ENCODE data around the gene GZF1.
A peak's percentile ranks its signal among the peaks of the same experiment; 100 is the strongest.

The GZF1 gene

GRCh38 chr20:23361476-23362391 is at the start of gene GZF1:
Gene GZF1, plus strand, starts transcription at chr20:23362182. Its CDS starts 2,202 bp downstream, at chr20:23364384.
- H3K4me1 Mint-ChIP-seq: peaks cover 46% of the 10 kb centered on the region
- no peak for TF ChIP-seq CTCF (IDR thresholded peaks at IDR 0.05; ENCODE audit: unreplicated experiment in 3 of 3)
- no peaks in the 10 kb centered on the region for H3K9me3 Mint-ChIP-seq
- no peaks in the 10 kb centered on the region for H3K27me3 Mint-ChIP-seq (ENCODE audit: low read depth)
- peak within 1 kb of the TSS; percentile 96 to 97 (median 96) for H3K4me3 Mint-ChIP-seq
- peak within 1 kb of the TSS; percentile 87 to 99 (median 98) for H3K27ac Mint-ChIP-seq
- peaks cover 21% of the 10 kb centered on the region for H3K36me3 Mint-ChIP-seq (ENCODE audit: low read depth)

GRCh38 chr20:23313271-23313670 is 48.7 kb upstream of the GZF1 start:
- H3K36me3 Mint-ChIP-seq (ENCODE audit: low read depth): no peaks in the 10 kb centered on the region
- H3K27ac Mint-ChIP-seq: no peak overlapping the region
- peaks cover 1% of the 10 kb centered on the region for H3K9me3 Mint-ChIP-seq
- no peak for TF ChIP-seq CTCF (IDR thresholded peaks at IDR 0.05; ENCODE audit: unreplicated experiment in 3 of 3)
- peaks cover 5% of the 10 kb centered on the region for H3K4me1 Mint-ChIP-seq
- peaks cover 6% of the 10 kb centered on the region for H3K27me3 Mint-ChIP-seq (ENCODE audit: low read depth)
- H3K4me3 Mint-ChIP-seq: no peak overlapping the region

GRCh38 chr20:23314699-23315098 is 47.3 kb upstream of the GZF1 start:
- H3K9me3 Mint-ChIP-seq: no peaks in the 10 kb centered on the region
- H3K4me1 Mint-ChIP-seq: peaks cover 5% of the 10 kb centered on the region
- H3K27me3 Mint-ChIP-seq (ENCODE audit: low read depth): peaks cover 6% of the 10 kb centered on the region
- no peak overlapping the region for H3K4me3 Mint-ChIP-seq
- no peaks in the 10 kb centered on the region for H3K36me3 Mint-ChIP-seq (ENCODE audit: low read depth)
- TF ChIP-seq CTCF (IDR thresholded peaks at IDR 0.05; ENCODE audit: unreplicated experiment in 3 of 3): no peak
- no peak overlapping the region for H3K27ac Mint-ChIP-seq

- Mint-ChIP-seq H3K4me1 (peaks cover 5% of the 10 kb centered on the region), H3K9me3 (no peaks in the 10 kb centered on the region), H3K4me3 (no peak overlapping the region), H3K27ac (no peak overlapping the region), H3K36me3 (ENCODE audit: low read depth) (no peaks in the 10 kb centered on the region), H3K27me3 (ENCODE audit: low read depth) (peaks cover 6% of the 10 kb centered on the region)
- no peak for TF ChIP-seq CTCF (IDR thresholded peaks at IDR 0.05; ENCODE audit: unreplicated experiment in 3 of 3)
Measured at GRCh38 chr20:23315099-23315498, 46.9 kb upstream of the GZF1 start.

- Mint-ChIP-seq H3K9me3 (no peaks in the 10 kb centered on the region), H3K4me3 (no peak overlapping the region), H3K4me1 (peaks cover 5% of the 10 kb centered on the region), H3K27ac (no peak overlapping the region), H3K27me3 (ENCODE audit: low read depth) (peaks cover 6% of the 10 kb centered on the region), H3K36me3 (ENCODE audit: low read depth) (no peaks in the 10 kb centered on the region)
- TF ChIP-seq CTCF (IDR thresholded peaks at IDR 0.05; ENCODE audit: unreplicated experiment in 3 of 3): no peak
Measured at GRCh38 chr20:23316626-23317025, 45.4 kb upstream of the GZF1 start.

- peaks cover 8% of the 10 kb centered on the region for H3K27me3 Mint-ChIP-seq (ENCODE audit: low read depth)
- H3K9me3 Mint-ChIP-seq: no peaks in the 10 kb centered on the region
- H3K4me3 Mint-ChIP-seq: no peak overlapping the region
- TF ChIP-seq CTCF (IDR thresholded peaks at IDR 0.05; ENCODE audit: unreplicated experiment in 3 of 3): no peak
- H3K36me3 Mint-ChIP-seq (ENCODE audit: low read depth): no peaks in the 10 kb centered on the region
- peaks cover 5% of the 10 kb centered on the region for H3K4me1 Mint-ChIP-seq
- H3K27ac Mint-ChIP-seq: no peak overlapping the region
Measured at GRCh38 chr20:23317081-23317480, 44.9 kb upstream of the GZF1 start.

Data from nephron (organoid).